ENCODE measurements around the gene CEP170.

- TF ChIP-seq RCOR1 (conservative IDR thresholded peaks at IDR 0.05; ENCODE audit: low read depth, low read length) (no peak), BCLAF1 (IDR thresholded peaks at IDR 0.05) (no peak), REST (IDR thresholded peaks at IDR 0.05; ENCODE audit: low read depth, low read length) (no peak), CTCF (IDR thresholded peaks at IDR 0.05 in 2 of 3, conservative IDR thresholded peaks at IDR 0.05 in 1 of 3; ENCODE audit: control insufficient read depth in 2 of 3, extremely low read depth in 1 of 3, insufficient read depth in 1 of 3, low read depth in 3 of 3, low read length in 3 of 3) (no peak), FOS (IDR thresholded peaks at IDR 0.05; ENCODE audit: borderline replicate concordance, extremely low read depth, insufficient read length) (no peak), NR2C2 (IDR thresholded peaks at IDR 0.05; ENCODE audit: borderline replicate concordance, control insufficient read depth, insufficient read length, low read depth) (no peak), EZH2 (IDR thresholded peaks at IDR 0.05; ENCODE audit: borderline replicate concordance, control insufficient read depth, low read depth, low read length) (no peak), CHD1 (IDR thresholded peaks at IDR 0.05; ENCODE audit: low read depth, low read length) (no peak), TAF1 (IDR thresholded peaks at IDR 0.05; ENCODE audit: borderline replicate concordance, low read depth, low read length) (no peak), POLR2A (IDR thresholded peaks at IDR 0.05; ENCODE audit: low read depth, low read length) (no peak), BRCA1 (IDR thresholded peaks at IDR 0.05; ENCODE audit: low read depth, low read length) (no peak)
Measured at GRCh38 chr1:243253211-243253925, 1.7 kb downstream of the CEP170 start.
